ENCODE results near the gene ABCB8.

- TF ChIP-seq CTCF (IDR thresholded peaks at IDR 0.05; ENCODE audit: insufficient read depth, low read length) (no peak), POLR2AphosphoS5 (IDR thresholded peaks at IDR 0.05; ENCODE audit: low read depth) (no peak), GABPA (IDR thresholded peaks at IDR 0.05; ENCODE audit: low read depth) (no peak)
Measured at GRCh38 chr7:151068069-151068773, 40.0 kb downstream of the ABCB8 start.
